A549 (cell line): ENCODE results near the gene DPY19L3. TPM values are rescaled to one million over a fixed set of nuclear protein-coding genes. Genes with fewer than 3 reads are reported as not detected.

Experiments used
- ATAC-seq, 2 experiments: fragments of 200-7000 bp in 1 of 2; fragments of >200 bp in 1 of 2; cut with Nextera tagmentation in 1 of 2; cut with Tn5 transposase in 1 of 2; 3 replicates each; pipeline versions ENCODE4 v1.8.0 to v1.9.1; 2018 to 2020; ENCODE audit warnings: mild to moderate bottlenecking in 1 of 2, moderate library complexity in 1 of 2
- CTCF ChIA-PET: fragments of 300-600 bp; sonication (Branson Sonifier 250); formaldehyde crosslinking; extraction: SDS; loops from one replicate; lab custom pipeline; 2021; ENCODE audit warnings: antibody characterized with exemption, inconsistent platforms; lab: Yijun Ruan, JAX
- POLR2A ChIA-PET: fragments of 350-600 bp; formaldehyde crosslinking; extraction: SDS; loops from one replicate; lab custom pipeline; 2021; ENCODE audit warnings: antibody characterized with exemption, inconsistent platforms; lab: Yijun Ruan, JAX
- DNase-seq, 2 experiments: peaks; one replicate each; pipeline versions ENCODE4 v3.0.0 to v3.0.0-alpha.2; 2011 to 2016; ENCODE audit warnings: low read depth in 1 of 2, low spot score in 1 of 2
- FAIRE-seq: peaks from 2 replicates; lab custom pipeline; 2011; peaks lifted over from hg19 to GRCh38; lab: Jason Lieb, UNC
- H3K27ac ChIP-seq, 2 experiments: fragments of >200 bp; sonication (Bioruptor Twin); formaldehyde crosslinking; 3 replicates each; pipeline ENCODE4 v1.5.1; 2016 to 2017
- H3K4me1 ChIP-seq: fragments of >200 bp; sonication (Bioruptor Twin); formaldehyde crosslinking; 3 replicates; pipeline ENCODE4 v1.6.1; 2016
- H3K4me2 ChIP-seq: fragments of >200 bp; sonication (Bioruptor Twin); formaldehyde crosslinking; 3 replicates; pipeline ENCODE4 v1.6.1; 2016
- H3K4me3 ChIP-seq: fragments of >200 bp; sonication (Bioruptor Twin); formaldehyde crosslinking; 3 replicates; pipeline ENCODE4 v1.5.1; 2016
- H3K9me3 ChIP-seq: fragments of >200 bp; sonication (Bioruptor Twin); formaldehyde crosslinking; 3 replicates; pipeline ENCODE4 v1.6.1; 2016
- BHLHE40 ChIP-seq: IDR thresholded peaks from 2 replicates; pipeline ENCODE4 v1.6.1; 2012; ENCODE audit warnings: low read depth, low read length, inconsistent platforms
- CBX8 ChIP-seq: fragments of 200-600 bp; sonication (generic); IDR thresholded peaks from 2 replicates; pipeline ENCODE4 v1.6.1; 2016
- CEBPB ChIP-seq, 2 experiments: fragments of >200 bp in 1 of 2; sonication (Bioruptor Twin) in 1 of 2; formaldehyde crosslinking in 1 of 2; IDR thresholded peaks; 2 replicates each; pipeline ENCODE4 v1.6.1; 2012 to 2016
- CHD2 ChIP-seq: fragments of 150-350 bp; IDR thresholded peaks from 2 replicates; pipeline ENCODE4 v1.6.1; 2014; ENCODE audit warnings: low read length; ENCODE audit not compliant: partially characterized antibody
- EP300 ChIP-seq, 2 experiments: fragments of >200 bp; sonication (Bioruptor Twin); formaldehyde crosslinking; IDR thresholded peaks; 2 replicates in 1 of 2; 3 replicates in 1 of 2; pipeline ENCODE4 v1.6.1; 2016 to 2017
- MAFK ChIP-seq: fragments of 450-650 bp; IDR thresholded peaks from 2 replicates; pipeline ENCODE4 v1.6.1; 2014; ENCODE audit not compliant: partially characterized antibody
- MAZ ChIP-seq: fragments of 150-350 bp; IDR thresholded peaks from 2 replicates; pipeline ENCODE4 v1.6.1; 2014; ENCODE audit warnings: antibody characterized with exemption, low read depth, low read length, borderline replicate concordance
- NPAS2 ChIP-seq: fragments of 250-450 bp; sonication (Bioruptor Pico); IDR thresholded peaks from 2 replicates; pipeline ENCODE4 v1.8.0; 2022; ENCODE audit warnings: mild to moderate bottlenecking, moderate library complexity, borderline replicate concordance
- NR3C1 ChIP-seq: fragments of >200 bp; sonication (Bioruptor Twin); formaldehyde crosslinking; IDR thresholded peaks from 3 replicates; pipeline ENCODE4 v1.6.1; 2017
- POLR2AphosphoS2 ChIP-seq: conservative IDR thresholded peaks from 2 replicates; pipeline ENCODE4 v1.6.1; 2012; ENCODE audit warnings: low read length, improper control_type of control experiment, inconsistent platforms
- SREBF2 ChIP-seq: fragments of 450-650 bp; IDR thresholded peaks from 2 replicates; pipeline ENCODE4 v1.6.1; 2014; ENCODE audit warnings: mild to moderate bottlenecking, moderate library complexity
- ZC3H11A ChIP-seq: fragments of 450-650 bp; IDR thresholded peaks from 2 replicates; pipeline ENCODE4 v1.6.1; 2014; ENCODE audit warnings: antibody characterized with exemption, mild to moderate bottlenecking
- ZSCAN20 ChIP-seq: fragments of 250-450 bp; sonication (Bioruptor Pico); IDR thresholded peaks from 2 replicates; pipeline ENCODE4 v1.8.0; 2022; ENCODE audit warnings: mild to moderate bottlenecking, moderate library complexity
- WGBS: methylation state at CpG from one replicate; pipeline ENCODE4 v1.1.6; 2017; ENCODE audit errors: missing lambda C conversion rate; 5-methylcytosine and 5-hydroxymethylcytosine counted together
- polyA plus RNA-seq, 4 experiments: library from polyadenylated mRNA; depleted of rRNA in 3 of 4; stranded (reverse); fragments of >200 nt; fragmentation: RNase III in 1 of 4; extraction: RNeasy Plus Mini Kit Qiagen cat#74134 plus additional on column Dnase treatment in 1 of 4; gene quantifications; 2 replicates in 3 of 4; 3 replicates in 1 of 4; pipeline ENCODE4 v1.2.3, GENCODE V29; 2011 to 2017
- TF ChIP-seq, protein P1 (sequence below): fragments of 450-650 bp; IDR thresholded peaks from 2 replicates; pipeline ENCODE4 v1.6.1; 2014; ENCODE audit warnings: antibody characterized with exemption
- TF ChIP-seq, protein P2 (sequence below): fragments of >200 bp; sonication (Bioruptor Twin); formaldehyde crosslinking; IDR thresholded peaks from 3 replicates; pipeline ENCODE4 v1.6.1; 2016
- TF ChIP-seq, protein P3 (sequence below): fragments of >200 bp; sonication (Bioruptor Twin); formaldehyde crosslinking; IDR thresholded peaks from 2 replicates; pipeline ENCODE4 v1.6.1; 2016
- TF ChIP-seq, protein P4 (sequence below): IDR thresholded peaks from 2 replicates; pipeline ENCODE4 v1.6.1; 2012
- TF ChIP-seq, protein P5 (sequence below): fragments of 150-350 bp; IDR thresholded peaks from 2 replicates; pipeline ENCODE4 v1.6.1; 2014; ENCODE audit warnings: low read depth, mild to moderate bottlenecking, low read length

DPY19L3 gene
- polyA plus RNA-seq, 2 of the 4 experiments (the other 2 are of a cell fraction), result 15.7 to 28.9 TPM

DNA sequence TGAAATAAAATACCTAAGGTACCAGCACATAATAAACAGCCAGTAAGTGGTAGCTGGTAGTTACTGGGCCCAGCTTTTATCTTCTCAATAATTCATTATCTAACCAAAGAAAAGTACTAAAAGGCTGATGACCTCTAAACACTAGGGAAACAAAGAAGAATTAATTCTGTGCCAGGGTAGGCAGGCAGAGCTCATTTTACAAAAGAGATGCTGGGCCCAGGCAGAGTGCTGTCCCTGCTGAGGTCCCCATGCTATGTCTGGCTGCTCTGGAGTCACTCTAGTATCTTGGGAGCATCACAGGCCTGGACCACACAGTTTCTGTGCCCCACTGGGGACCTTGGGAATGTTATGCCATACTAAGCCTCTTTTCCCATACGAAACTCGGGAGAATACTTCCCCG lies 41.9 kb upstream of the DPY19L3 start:
- DNase-seq, result no peak
- peak overlapping the region; percentile 45 to 50; a peak in 5 of 6 replicates for H3K27ac ChIP-seq
- POLR2A ChIA-PET, result interaction anchor here (1.5 kb wide), 1 partner anchor 18 kb away, joined by 6 read pairs; the partner anchor contains the start of gene ZNF507
- ATAC-seq, result peak; percentile 31; a peak in 3 of 6 replicates
- 0 out of 5 replicates have a peak, but pooled peaks of 1 of the 2 experiments have one; percentile 7 for TF ChIP-seq EP300 (IDR thresholded peaks at IDR 0.05)
- TF ChIP-seq POLR2AphosphoS2, result no peak
- TF ChIP-seq, all 56 proteins: peak for 1
- Histone ChIP-seq H3K4me2 (peak overlapping the region; percentile 44), H3K4me3 (no peak overlapping the region), H3K9me3 (no peaks in the 10 kb centered on the region), H3K4me1 (peaks cover 37% of the 10 kb centered on the region)
- WGBS, result 96% methylated on average over 3 of the region's 3 CpGs
- FAIRE-seq, result no peak
- CTCF ChIA-PET, result interaction anchor here (0.7 to 2.7 kb wide), 8 partner anchors 11 to 106 kb away, joined by 3 to 22 read pairs (median 8); partner anchors contain the start of gene ZNF507

DNA sequence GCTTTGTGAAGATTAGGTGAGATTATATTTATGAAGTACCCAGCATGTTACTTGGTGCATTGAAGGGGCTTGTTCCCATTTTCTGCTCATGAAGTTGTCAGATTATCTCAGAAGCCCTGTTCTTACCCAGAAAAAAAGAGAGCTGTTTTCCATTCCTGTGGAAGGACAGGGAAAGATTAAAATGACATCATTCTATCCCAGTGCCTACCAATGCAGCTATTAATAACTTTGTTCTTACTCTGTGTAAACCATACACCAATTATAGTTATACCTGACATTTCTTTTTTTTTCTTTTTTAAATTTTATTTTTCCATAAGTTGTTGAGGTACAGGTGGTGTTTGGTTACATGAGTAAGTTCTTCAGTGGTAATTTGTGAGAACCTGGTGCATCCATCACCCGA lies 41.5 kb upstream of the DPY19L3 start:
- Histone ChIP-seq H3K4me3 (no peak overlapping the region), H3K27ac (peak overlapping the region; percentile 45 to 50; a peak in 4 of 6 replicates), H3K4me1 (peaks cover 41% of the 10 kb centered on the region), H3K9me3 (no peaks in the 10 kb centered on the region), H3K4me2 (no peak overlapping the region)
- ChIA-PET CTCF (interaction anchor here (0.6 to 2.7 kb wide), 6 partner anchors 11 to 201 kb away, joined by 3 to 22 read pairs (median 6); partner anchors contain the start of gene ZNF507), POLR2A (interaction anchor here (0.7 to 1.5 kb wide), 2 partner anchors 18 to 41 kb away, joined by 3 to 6 read pairs; partner anchors contain the start of genes DPY19L3 and ZNF507)
- no peak for DNase-seq
- 95% methylated on average over 1 of the region's 1 CpG for WGBS
- TF ChIP-seq NR3C1, result no peak
- no peak for TF ChIP-seq MAFK
- no peak for TF ChIP-seq CBX8
- TF ChIP-seq, protein P1, sequence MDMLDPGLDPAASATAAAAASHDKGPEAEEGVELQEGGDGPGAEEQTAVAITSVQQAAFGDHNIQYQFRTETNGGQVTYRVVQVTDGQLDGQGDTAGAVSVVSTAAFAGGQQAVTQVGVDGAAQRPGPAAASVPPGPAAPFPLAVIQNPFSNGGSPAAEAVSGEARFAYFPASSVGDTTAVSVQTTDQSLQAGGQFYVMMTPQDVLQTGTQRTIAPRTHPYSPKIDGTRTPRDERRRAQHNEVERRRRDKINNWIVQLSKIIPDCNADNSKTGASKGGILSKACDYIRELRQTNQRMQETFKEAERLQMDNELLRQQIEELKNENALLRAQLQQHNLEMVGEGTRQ, result no peak
- TF ChIP-seq, protein P2, sequence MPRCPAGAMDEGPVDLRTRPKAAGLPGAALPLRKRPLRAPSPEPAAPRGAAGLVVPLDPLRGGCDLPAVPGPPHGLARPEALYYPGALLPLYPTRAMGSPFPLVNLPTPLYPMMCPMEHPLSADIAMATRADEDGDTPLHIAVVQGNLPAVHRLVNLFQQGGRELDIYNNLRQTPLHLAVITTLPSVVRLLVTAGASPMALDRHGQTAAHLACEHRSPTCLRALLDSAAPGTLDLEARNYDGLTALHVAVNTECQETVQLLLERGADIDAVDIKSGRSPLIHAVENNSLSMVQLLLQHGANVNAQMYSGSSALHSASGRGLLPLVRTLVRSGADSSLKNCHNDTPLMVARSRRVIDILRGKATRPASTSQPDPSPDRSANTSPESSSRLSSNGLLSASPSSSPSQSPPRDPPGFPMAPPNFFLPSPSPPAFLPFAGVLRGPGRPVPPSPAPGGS, result no peak
- TF ChIP-seq CEBPB (IDR thresholded peaks at IDR 0.05), result no peak
- TF ChIP-seq MAZ, result no peak
- no peak for TF ChIP-seq ZSCAN20 (CRISPR knock-in tag)
- no peak for TF ChIP-seq NPAS2
- no peak for TF ChIP-seq EP300 (IDR thresholded peaks at IDR 0.05)
- no peak for TF ChIP-seq SREBF2
- no peak for ATAC-seq
- FAIRE-seq, result no peak

DNA sequence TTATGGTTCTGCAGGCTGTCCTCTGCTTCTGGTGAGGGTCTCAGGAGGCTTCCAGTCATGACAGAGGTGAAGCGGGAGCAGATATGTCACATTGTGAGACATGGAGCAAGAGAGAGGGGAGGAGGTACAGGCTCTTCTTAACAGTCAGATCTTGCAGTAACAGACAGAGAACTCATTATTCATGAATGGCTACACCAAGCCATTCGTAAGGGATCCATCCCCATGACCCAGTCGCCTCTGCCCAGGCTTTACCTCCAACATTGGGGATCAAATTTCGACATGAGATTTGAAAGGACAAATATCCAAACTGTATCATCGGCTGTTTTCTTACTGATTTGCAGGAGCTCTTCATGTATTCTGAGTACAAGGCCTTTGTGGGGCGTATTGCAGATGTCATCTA lies 38.5 kb upstream of the DPY19L3 start:
- peaks cover 39% of the 10 kb centered on the region for H3K4me1 ChIP-seq
- ATAC-seq (no peak), FAIRE-seq (peak; percentile 94), DNase-seq (no peak)
- ChIA-PET CTCF (interaction anchor here (1.1 to 2.7 kb wide), 4 partner anchors 9 to 27 kb away, joined by 3 to 26 read pairs (median 10); partner anchors contain the start of gene ZNF507), POLR2A (interaction anchor here (2.0 kb wide), 1 partner anchor 22 kb away, joined by 7 read pairs; the partner anchor contains the start of gene ZNF507)
- no peak overlapping the region for H3K4me3 ChIP-seq
- H3K27ac ChIP-seq, result no peak overlapping the region
- WGBS, result 82% methylated on average over 6 of the region's 6 CpGs
- H3K9me3 ChIP-seq, result 0 out of 3 replicates have a peak, but pooled peaks cover under 1% of the 10 kb centered on the region
- H3K4me2 ChIP-seq, result no peak overlapping the region
- TF ChIP-seq, protein P3, sequence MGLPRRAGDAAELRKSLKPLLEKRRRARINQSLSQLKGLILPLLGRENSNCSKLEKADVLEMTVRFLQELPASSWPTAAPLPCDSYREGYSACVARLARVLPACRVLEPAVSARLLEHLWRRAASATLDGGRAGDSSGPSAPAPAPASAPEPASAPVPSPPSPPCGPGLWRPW, result no peak
- TF ChIP-seq BHLHE40 (no peak), CHD2 (no peak), MAFK (no peak), ZC3H11A (no peak)
- TF ChIP-seq, protein P2, result no peak
- TF ChIP-seq, protein P4, sequence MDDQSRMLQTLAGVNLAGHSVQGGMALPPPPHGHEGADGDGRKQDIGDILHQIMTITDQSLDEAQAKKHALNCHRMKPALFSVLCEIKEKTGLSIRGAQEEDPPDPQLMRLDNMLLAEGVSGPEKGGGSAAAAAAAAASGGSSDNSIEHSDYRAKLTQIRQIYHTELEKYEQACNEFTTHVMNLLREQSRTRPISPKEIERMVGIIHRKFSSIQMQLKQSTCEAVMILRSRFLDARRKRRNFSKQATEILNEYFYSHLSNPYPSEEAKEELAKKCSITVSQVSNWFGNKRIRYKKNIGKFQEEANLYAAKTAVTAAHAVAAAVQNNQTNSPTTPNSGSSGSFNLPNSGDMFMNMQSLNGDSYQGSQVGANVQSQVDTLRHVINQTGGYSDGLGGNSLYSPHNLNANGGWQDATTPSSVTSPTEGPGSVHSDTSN, result no peak
- TF ChIP-seq, protein P5, sequence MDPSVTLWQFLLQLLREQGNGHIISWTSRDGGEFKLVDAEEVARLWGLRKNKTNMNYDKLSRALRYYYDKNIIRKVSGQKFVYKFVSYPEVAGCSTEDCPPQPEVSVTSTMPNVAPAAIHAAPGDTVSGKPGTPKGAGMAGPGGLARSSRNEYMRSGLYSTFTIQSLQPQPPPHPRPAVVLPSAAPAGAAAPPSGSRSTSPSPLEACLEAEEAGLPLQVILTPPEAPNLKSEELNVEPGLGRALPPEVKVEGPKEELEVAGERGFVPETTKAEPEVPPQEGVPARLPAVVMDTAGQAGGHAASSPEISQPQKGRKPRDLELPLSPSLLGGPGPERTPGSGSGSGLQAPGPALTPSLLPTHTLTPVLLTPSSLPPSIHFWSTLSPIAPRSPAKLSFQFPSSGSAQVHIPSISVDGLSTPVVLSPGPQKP, result no peak
